Activated CD4-positive, alpha-beta T cell treated with anti-CD3 and anti-CD28 coated beads, Interleukin-2, amount 50 U/mL, for 24 hours (primary cell): ENCODE results near the gene TMF1.

Experiments
- DNase-seq, 2 donors: peaks; one replicate each; pipeline ENCODE4 v3.0.0-alpha.2; 2020; ENCODE audit warnings: low read depth in 1 of 2, low spot score in 1 of 2

TMF1 gene

GRCh38 chr3:68984011-68984530, 68.1 kb downstream of the TMF1 start:
- DNase-seq, result no peak

GRCh38 chr3:68977486-68978167, 74.5 kb downstream of the TMF1 start:
- DNase-seq, result no peak

- DNase-seq, result no peak
Observed at GRCh38 chr3:68974711-68975110, 77.4 kb downstream of the TMF1 start.

GRCh38 chr3:68973639-68974038, 78.5 kb downstream of the TMF1 start:
- no peak for DNase-seq

GRCh38 chr3:68972358-68972979, 79.7 kb downstream of the TMF1 start:
- no peak for DNase-seq
